AG09319 (cell line): Measurements from ENCODE around the gene FAM83D.

Experiments used
- DNase-seq: peaks from one replicate; pipeline ENCODE4 v3.0.0-alpha.2; 2010; ENCODE audit warnings: low read depth; ENCODE audit errors: extremely low read depth
- CTCF ChIP-seq: IDR thresholded peaks from 2 replicates; pipeline ENCODE4 v1.5.1; 2011; ENCODE audit warnings: low read depth, mild to moderate bottlenecking, inconsistent platforms, low read length, moderate library complexity

The FAM83D gene

GRCh38 chr20:38915355-38915754, 10.9 kb upstream of the FAM83D start:
- DNase-seq: no peak
- TF ChIP-seq CTCF: no peak

- TF ChIP-seq CTCF: no peak
- DNase-seq: no peak
Measured at GRCh38 chr20:38917657-38918056, 8.6 kb upstream of the FAM83D start.

GRCh38 chr20:38918172-38918571, 8.0 kb upstream of the FAM83D start:
- no peak for TF ChIP-seq CTCF
- no peak for DNase-seq

GRCh38 chr20:38919683-38920082, 6.5 kb upstream of the FAM83D start:
- DNase-seq: no peak
- TF ChIP-seq CTCF: no peak

GRCh38 chr20:38920411-38920810, 5.8 kb upstream of the FAM83D start:
- no peak for DNase-seq
- TF ChIP-seq CTCF: no peak

GRCh38 chr20:38920851-38921250, 5.4 kb upstream of the FAM83D start:
- DNase-seq: no peak
- no peak for TF ChIP-seq CTCF

- TF ChIP-seq CTCF: no peak
- no peak for DNase-seq
Measured at GRCh38 chr20:38924718-38925117, 1.5 kb upstream of the FAM83D start.
